Adrenal gland (tissue), 12 donors: Measurements from ENCODE around the gene SYT6. TPM values are rescaled to one million over a fixed set of nuclear protein-coding genes. Genes with fewer than 3 reads are reported as not detected.

Experiments used
- DNase-seq, 7 donors: peaks; one replicate each; pipeline ENCODE4 v3.0.0-alpha.2; 2019 to 2020
- H3K27ac ChIP-seq, 5 donors: fragments of 200-600 bp; sonication (generic) in 4 of 5; 1 replicate in 3 of 5; 2 replicates in 2 of 5; pipeline versions ENCODE4 v1.5.1 to v1.8.0; 2016 to 2020; ENCODE audit warnings: mild to moderate bottlenecking in 1 of 5
- H3K27me3 ChIP-seq: fragments of 200-600 bp; 2 replicates; pipeline ENCODE4 v1.8.0; 2021
- H3K36me3 ChIP-seq, 2 donors: fragments of 200-600 bp; replicated peaks in 1 of 2; 1 replicate in 1 of 2; 2 replicates in 1 of 2; pipeline versions ENCODE4 v1.5.1 to v1.8.0; 2018 to 2022
- H3K4me1 ChIP-seq, 2 donors: fragments of 200-600 bp; replicated peaks in 1 of 2; 1 replicate in 1 of 2; 2 replicates in 1 of 2; pipeline versions ENCODE4 v1.5.1 to v1.8.0; 2018 to 2021
- H3K4me3 ChIP-seq, 4 donors: fragments of 200-600 bp; sonication (generic) in 3 of 4; one replicate each; pipeline ENCODE4 v1.5.1; 2016 to 2018
- H3K9me3 ChIP-seq, 3 donors: fragments of 200-600 bp; sonication (generic) in 1 of 3; replicated peaks in 1 of 3; 1 replicate in 2 of 3; 2 replicates in 1 of 3; pipeline versions ENCODE4 v1.5.1 to v1.8.0; 2016 to 2021
- POLR2A ChIP-seq, 2 donors: fragments of 450-650 bp; IDR thresholded peaks; one replicate each; pipeline ENCODE4 v1.6.1; 2017; ENCODE audit warnings: antibody characterized with exemption in 2 of 2, mild to moderate bottlenecking in 2 of 2, moderate library complexity in 1 of 2
- WGBS, 4 donors: extraction: QIAGEN DNeasy Blood & Tissue Kit in 2 of 4; methylation state at CpG; one replicate each; pipeline versions ENCODE4 v1.1.5 to v1.1.7; 2013 to 2017; 5-methylcytosine and 5-hydroxymethylcytosine counted together
- intact Hi-C, 2 donors: fragments of 100-400 bp; cut with DNase I; formaldehyde crosslinking; loops; one replicate each; pipeline versions ENCODE4 v1.14.1 to v1.15.0; 2022 to 2023
- polyA plus RNA-seq, 3 donors: library from polyadenylated mRNA; stranded (reverse); fragments of 200-250 nt in 2 of 3; fragments of 350-450 nt in 1 of 3; fragmentation: Illumina TruSeq in 1 of 3; extraction: RNeasy Lipid Tissue Mini Kit (QIAGEN cat#74804) in 1 of 3; gene quantifications; one replicate each; pipeline ENCODE4 v1.2.3, GENCODE V29; 2013 to 2014
- total RNA-seq, 9 donors: library from RNA; depleted of rRNA in 4 of 9; stranded (reverse); fragments of >200 nt in 4 of 9; fragments of 120-200 nt in 1 of 9; fragmentation: NEBNext Ultra II Directional in 1 of 9; extraction: Animal tissue kit (Norgen Biotek cat#: 25700) in 1 of 9; gene quantifications; one replicate each; pipeline versions ENCODE4 v1.1.0 to v1.2.4, GENCODE V29; 2013 to 2023
- TF ChIP-seq, protein P1 (sequence below), 6 experiments: fragments of 450-650 bp in 4 of 6; fragments of 200-600 bp in 2 of 6; sonication (generic) in 1 of 6; IDR thresholded peaks; 1 replicate in 5 of 6; 2 replicates in 1 of 6; pipeline versions ENCODE4 v1.5.1 to v1.8.0; 2016 to 2021; ENCODE audit warnings: antibody characterized with exemption in 6 of 6, mild to moderate bottlenecking in 2 of 6, moderate library complexity in 1 of 6
- donor health status: healthy with polysubstance abuse.
- donor health status: Bipolar disorder and iron deficiency.
- donor health status: DM: yes; HTN: yes; CAD: no.
- donor health status: DM: no; HTN: no; CAD: no.
- donor health status: DM: no; HTN: no; CAD: no.
- donor health status: DM: yes; HTN: yes; CAD: no.

SYT6 gene
- total and polyA plus RNA-seq, 12 donors, result 0.06 to 1.1 (median 0.42) TPM; not detected in 3

DNA sequence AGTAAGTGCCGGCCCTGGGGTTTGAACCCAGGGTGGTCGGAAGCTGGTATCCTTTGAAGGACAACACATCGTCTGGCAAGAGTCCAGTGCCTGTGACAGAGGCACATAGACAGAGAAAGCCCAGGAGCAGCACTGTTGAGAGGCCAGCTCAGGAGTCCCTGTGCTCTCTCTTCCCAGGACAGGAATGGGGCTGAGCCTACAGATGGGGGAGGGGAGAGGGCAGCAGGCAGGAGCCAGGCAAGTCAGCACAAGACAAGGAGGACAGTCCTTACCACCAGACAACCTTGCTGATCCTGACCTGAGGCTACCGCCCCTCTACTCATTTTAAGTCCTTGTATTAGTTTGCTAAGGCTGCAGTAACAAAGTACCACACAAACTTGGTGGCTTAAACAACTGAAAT lies 27.7 kb upstream of the SYT6 start:
- no peaks in the 10 kb centered on the region for H3K36me3 ChIP-seq
- H3K9me3 ChIP-seq, result no peaks in the 10 kb centered on the region
- TF ChIP-seq POLR2A (IDR thresholded peaks at IDR 0.05), result no peak
- TF ChIP-seq, protein P1, sequence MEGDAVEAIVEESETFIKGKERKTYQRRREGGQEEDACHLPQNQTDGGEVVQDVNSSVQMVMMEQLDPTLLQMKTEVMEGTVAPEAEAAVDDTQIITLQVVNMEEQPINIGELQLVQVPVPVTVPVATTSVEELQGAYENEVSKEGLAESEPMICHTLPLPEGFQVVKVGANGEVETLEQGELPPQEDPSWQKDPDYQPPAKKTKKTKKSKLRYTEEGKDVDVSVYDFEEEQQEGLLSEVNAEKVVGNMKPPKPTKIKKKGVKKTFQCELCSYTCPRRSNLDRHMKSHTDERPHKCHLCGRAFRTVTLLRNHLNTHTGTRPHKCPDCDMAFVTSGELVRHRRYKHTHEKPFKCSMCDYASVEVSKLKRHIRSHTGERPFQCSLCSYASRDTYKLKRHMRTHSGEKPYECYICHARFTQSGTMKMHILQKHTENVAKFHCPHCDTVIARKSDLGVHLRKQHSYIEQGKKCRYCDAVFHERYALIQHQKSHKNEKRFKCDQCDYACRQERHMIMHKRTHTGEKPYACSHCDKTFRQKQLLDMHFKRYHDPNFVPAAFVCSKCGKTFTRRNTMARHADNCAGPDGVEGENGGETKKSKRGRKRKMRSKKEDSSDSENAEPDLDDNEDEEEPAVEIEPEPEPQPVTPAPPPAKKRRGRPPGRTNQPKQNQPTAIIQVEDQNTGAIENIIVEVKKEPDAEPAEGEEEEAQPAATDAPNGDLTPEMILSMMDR (IDR thresholded peaks at IDR 0.05), result no peak
- no peaks in the 10 kb centered on the region for H3K27me3 ChIP-seq
- intact Hi-C loops, result no loop called here
- H3K4me3 ChIP-seq, result no peak overlapping the region
- H3K27ac ChIP-seq, result no peak overlapping the region
- no peaks in the 10 kb centered on the region for H3K4me1 ChIP-seq
- no peak for DNase-seq
- 77 to 87% (median 81%) methylated on average over 4 of the region's 4 CpGs for WGBS, 4 donors

DNA sequence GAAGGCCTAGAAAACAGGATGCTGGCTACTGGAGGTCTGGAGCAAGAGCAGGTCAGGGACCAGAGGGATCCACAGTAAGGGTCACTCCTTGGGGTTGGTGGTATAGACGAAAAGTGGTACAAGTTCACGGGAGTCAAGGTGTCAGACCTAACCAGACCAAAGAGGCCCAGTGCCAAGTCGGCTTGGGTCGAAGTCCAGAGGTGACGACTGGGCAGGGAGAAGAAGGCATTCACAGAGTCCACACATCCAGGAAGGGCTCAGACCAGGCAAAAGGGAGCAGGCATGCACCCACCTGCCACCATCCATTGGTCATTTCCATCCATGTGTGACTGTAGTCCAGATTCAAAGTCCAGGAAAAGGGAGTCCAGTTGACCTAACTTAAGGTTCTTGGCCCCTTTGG lies 27.1 kb upstream of the SYT6 start:
- H3K4me3 ChIP-seq, result no peak overlapping the region
- intact Hi-C loops, result no loop called here
- H3K27me3 ChIP-seq, result no peaks in the 10 kb centered on the region
- no peak overlapping the region for H3K27ac ChIP-seq
- TF ChIP-seq POLR2A (IDR thresholded peaks at IDR 0.05), result no peak
- TF ChIP-seq, protein P1 (IDR thresholded peaks at IDR 0.05), result no peak
- no peak for DNase-seq
- H3K36me3 ChIP-seq, result no peaks in the 10 kb centered on the region
- H3K4me1 ChIP-seq, result no peaks in the 10 kb centered on the region
- no peaks in the 10 kb centered on the region for H3K9me3 ChIP-seq
- WGBS, 4 donors, result 89 to 100% (median 92%) methylated on average over 2 to 5 of the region's 5 CpGs

DNA sequence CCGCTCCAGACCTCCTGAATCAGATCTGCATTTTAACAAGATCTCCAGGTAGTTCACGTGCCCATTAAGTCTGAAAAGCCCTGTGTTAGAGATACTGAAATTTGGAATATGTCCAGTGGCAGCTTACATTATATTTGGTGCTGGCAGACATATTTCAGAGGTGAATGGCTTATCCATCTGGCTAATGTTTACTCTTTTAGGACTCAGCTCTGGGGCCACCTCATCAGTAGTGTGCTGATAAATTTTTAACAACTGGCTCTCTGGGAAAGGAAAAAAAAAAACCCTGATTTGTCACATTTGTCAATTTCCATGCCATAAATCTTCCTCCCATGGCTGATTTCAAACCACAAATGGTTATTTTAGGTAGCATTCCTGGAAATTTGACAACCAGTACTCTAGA lies 25.3 kb upstream of the SYT6 start:
- Histone ChIP-seq H3K4me3 (no peak overlapping the region), H3K4me1 (no peaks in the 10 kb centered on the region), H3K27ac (no peak overlapping the region), H3K27me3 (no peaks in the 10 kb centered on the region), H3K9me3 (no peaks in the 10 kb centered on the region), H3K36me3 (no peaks in the 10 kb centered on the region)
- WGBS, 4 donors, result 81 to 84% (median 83%) methylated on average over 2 of the region's 2 CpGs
- no peak for DNase-seq
- intact Hi-C loops, result no loop called here
- no peak for TF ChIP-seq POLR2A (IDR thresholded peaks at IDR 0.05)
- TF ChIP-seq, protein P1 (IDR thresholded peaks at IDR 0.05), result no peak

- H3K4me3 ChIP-seq, result no peak overlapping the region
- TF ChIP-seq, protein P1 (IDR thresholded peaks at IDR 0.05), result no peak
- no peak for TF ChIP-seq POLR2A (IDR thresholded peaks at IDR 0.05)
- H3K27ac ChIP-seq, result no peak overlapping the region
- intact Hi-C loops, result no loop called here
- H3K27me3 ChIP-seq, result no peaks in the 10 kb centered on the region
- no peaks in the 10 kb centered on the region for H3K9me3 ChIP-seq
- no peak for DNase-seq
- no peaks in the 10 kb centered on the region for H3K36me3 ChIP-seq
- H3K4me1 ChIP-seq, result no peaks in the 10 kb centered on the region
Measured at GRCh38 chr1:114177282-114177681, 23.6 kb upstream of the SYT6 start.
